GM12801 (cell line): ENCODE measurements around the gene LYST.

Experiments
- CTCF ChIP-seq: IDR thresholded peaks from one replicate; pipeline ENCODE4 v1.5.1; 2011; ENCODE audit warnings: control low read depth; ENCODE audit not compliant: insufficient read length; ENCODE audit errors: extremely low read depth

The LYST gene

DNA sequence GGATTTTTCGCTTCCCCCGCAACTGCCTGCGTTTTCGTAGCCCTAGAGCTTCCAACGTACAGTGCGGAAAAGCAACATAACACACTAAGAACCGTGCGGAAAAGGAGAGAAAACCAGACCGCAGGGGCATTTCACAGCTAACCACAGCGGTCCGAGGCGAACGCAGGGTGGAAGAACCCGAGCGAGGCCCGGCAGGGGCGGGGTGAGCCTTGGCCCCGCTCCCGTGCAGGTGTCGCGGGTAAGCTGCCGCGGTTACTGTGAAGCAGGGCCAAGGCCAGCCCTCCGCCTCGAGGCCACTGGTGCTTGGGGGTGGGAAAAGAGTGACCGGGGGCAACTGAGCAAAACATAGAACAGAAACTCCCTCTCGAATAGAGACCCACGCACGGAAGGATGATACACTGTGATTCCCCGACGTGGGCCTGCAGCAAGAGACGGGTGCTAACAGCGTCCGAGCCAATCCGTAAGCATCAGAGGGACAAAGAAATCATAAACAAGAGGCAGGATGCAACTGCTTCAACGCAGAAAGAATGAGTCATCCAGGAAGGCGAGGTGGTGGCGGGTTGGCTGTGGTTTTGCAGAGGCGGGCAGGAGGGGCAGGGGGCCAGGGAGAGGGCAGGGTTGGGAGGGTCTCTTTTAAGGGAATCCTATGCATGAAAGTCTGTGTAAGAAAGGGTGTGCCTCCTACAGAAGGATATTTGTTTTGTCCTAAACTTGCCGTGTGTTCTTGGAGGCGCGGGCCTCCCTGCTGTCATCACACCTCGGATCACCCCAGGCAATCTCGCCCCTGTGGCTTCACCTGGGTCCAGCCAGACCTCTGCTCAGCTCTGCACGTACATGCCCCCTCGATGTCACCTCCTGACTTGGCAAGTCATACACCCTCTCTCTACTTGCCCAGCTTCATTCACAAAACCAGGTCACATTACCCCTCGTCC is 224.4 kb downstream of the LYST start:
- TF ChIP-seq CTCF = no peak

DNA sequence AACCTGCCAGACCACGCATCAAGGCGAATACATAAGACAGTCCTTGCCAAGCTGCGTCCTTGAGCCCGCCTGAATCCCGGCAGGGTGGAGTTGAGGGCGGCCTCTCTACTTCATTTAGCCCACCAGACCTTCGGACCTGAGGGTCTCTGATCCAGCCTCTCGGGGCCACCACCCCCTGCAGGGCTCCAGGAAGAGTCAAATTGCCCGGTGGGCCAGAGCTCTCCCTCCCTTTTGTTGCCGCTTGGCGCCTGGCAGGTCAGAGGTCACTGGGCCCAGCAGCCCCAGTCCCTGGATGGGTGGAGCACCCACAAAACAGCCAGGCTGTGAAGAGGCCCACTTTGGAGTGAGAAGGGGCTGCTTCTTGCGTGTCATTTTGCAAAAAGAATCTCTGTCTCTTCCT is 226.1 kb downstream of the LYST start:
- no peak for TF ChIP-seq CTCF

GRCh38 chr1:235639226-235640205 is 227.2 kb downstream of the LYST start:
- TF ChIP-seq CTCF = no peak

- TF ChIP-seq CTCF = no peak
These were observed 228.8 kb downstream of the LYST start for GRCh38 chr1:235637756-235638534.

GRCh38 chr1:235635938-235636662 is 230.6 kb downstream of the LYST start:
- TF ChIP-seq CTCF = no peak

DNA sequence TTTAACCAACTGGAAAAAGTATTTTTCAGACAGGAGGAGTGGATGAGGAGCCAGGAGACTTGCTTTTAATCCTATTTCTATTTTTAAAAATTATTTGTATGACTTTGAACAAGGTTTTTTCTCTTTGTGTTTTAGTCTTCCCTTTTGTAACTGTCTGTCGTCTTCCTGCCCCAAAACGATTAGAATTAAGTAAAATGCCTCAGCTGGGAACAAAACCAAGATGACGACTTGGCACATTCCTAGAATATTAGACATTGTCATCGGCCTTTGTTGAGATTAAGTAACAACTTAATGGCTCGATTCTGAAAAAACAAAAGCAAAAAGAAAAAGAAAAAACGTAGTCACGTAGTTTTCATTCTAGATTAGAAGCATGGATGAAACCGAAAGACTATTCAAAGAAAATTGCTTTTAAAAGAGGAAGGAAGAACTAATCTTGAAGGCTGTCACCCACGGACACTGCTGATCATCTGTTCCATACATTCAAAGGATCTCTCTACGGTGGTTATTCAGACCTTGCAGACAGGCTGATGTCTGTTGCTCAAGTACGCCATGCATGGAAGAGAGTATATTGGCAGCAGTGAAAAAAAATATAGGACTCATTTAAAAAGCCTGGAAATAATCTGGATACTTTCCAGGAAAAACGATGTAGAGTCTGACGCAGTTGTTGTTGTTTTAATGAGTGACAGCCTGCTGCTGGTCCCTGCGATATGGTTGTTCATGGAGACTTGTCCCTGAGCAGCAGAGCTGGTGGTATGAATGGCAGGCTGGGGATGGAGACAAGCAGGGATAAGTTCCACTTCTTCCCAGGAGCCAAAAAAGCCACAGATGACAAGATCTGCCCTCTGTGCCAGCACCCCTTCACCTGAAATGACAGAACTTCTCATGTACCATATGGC is 234.0 kb downstream of the LYST start:
- no peak for TF ChIP-seq CTCF
